GM12801 (cell line): ENCODE measurements around the gene MTX3.

Source experiments
- CTCF ChIP-seq: IDR thresholded peaks from one replicate; pipeline ENCODE4 v1.5.1; 2011; ENCODE audit warnings: control low read depth; ENCODE audit not compliant: insufficient read length; ENCODE audit errors: extremely low read depth

The MTX3 gene

GRCh38 chr5:80034559-80034958, 43.5 kb upstream of the MTX3 start:
- no peak for TF ChIP-seq CTCF

GRCh38 chr5:80033513-80033912, 42.5 kb upstream of the MTX3 start:
- TF ChIP-seq CTCF, result no peak

GRCh38 chr5:80031109-80031508, 40.0 kb upstream of the MTX3 start:
- TF ChIP-seq CTCF, result no peak

GRCh38 chr5:80026841-80027240, 35.8 kb upstream of the MTX3 start:
- no peak for TF ChIP-seq CTCF

- TF ChIP-seq CTCF, result no peak
Observed at GRCh38 chr5:80025069-80025468, 34.0 kb upstream of the MTX3 start.

GRCh38 chr5:80010754-80011392, 19.8 kb upstream of the MTX3 start:
- no peak for TF ChIP-seq CTCF

GRCh38 chr5:80008995-80009765, 18.1 kb upstream of the MTX3 start:
- no peak for TF ChIP-seq CTCF
